Activated naive CD4-positive, alpha-beta T cell treated with anti-CD3 and anti-CD28 coated beads, Interleukin-2, amount 50 U/mL, for 24 hours (primary cell): Measurements from ENCODE around the gene RIPOR3.

Experiments used
- H3K27ac Mint-ChIP-seq: one replicate; pipeline ENCODE4 v1.8.0; 2021; ENCODE audit warnings: mild to moderate bottlenecking, mixed read lengths
- H3K27me3 Mint-ChIP-seq: one replicate; pipeline ENCODE4 v1.8.0; 2021; ENCODE audit warnings: mixed read lengths
- H3K36me3 Mint-ChIP-seq: one replicate; pipeline ENCODE4 v1.8.0; 2021; ENCODE audit warnings: mixed read lengths
- H3K4me1 Mint-ChIP-seq: one replicate; pipeline ENCODE4 v1.8.0; 2021; ENCODE audit warnings: mixed read lengths
- H3K4me3 Mint-ChIP-seq: one replicate; pipeline ENCODE4 v1.8.0; 2021; ENCODE audit warnings: mild to moderate bottlenecking, mixed read lengths
- H3K9me3 Mint-ChIP-seq: one replicate; pipeline ENCODE4 v1.8.0; 2021; ENCODE audit warnings: mixed read lengths

The RIPOR3 gene, protein sequence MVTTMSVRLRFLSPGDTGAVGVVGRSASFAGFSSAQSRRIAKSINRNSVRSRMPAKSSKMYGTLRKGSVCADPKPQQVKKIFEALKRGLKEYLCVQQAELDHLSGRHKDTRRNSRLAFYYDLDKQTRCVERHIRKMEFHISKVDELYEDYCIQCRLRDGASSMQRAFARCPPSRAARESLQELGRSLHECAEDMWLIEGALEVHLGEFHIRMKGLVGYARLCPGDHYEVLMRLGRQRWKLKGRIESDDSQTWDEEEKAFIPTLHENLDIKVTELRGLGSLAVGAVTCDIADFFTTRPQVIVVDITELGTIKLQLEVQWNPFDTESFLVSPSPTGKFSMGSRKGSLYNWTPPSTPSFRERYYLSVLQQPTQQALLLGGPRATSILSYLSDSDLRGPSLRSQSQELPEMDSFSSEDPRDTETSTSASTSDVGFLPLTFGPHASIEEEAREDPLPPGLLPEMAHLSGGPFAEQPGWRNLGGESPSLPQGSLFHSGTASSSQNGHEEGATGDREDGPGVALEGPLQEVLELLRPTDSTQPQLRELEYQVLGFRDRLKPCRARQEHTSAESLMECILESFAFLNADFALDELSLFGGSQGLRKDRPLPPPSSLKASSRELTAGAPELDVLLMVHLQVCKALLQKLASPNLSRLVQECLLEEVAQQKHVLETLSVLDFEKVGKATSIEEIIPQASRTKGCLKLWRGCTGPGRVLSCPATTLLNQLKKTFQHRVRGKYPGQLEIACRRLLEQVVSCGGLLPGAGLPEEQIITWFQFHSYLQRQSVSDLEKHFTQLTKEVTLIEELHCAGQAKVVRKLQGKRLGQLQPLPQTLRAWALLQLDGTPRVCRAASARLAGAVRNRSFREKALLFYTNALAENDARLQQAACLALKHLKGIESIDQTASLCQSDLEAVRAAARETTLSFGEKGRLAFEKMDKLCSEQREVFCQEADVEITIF

DNA sequence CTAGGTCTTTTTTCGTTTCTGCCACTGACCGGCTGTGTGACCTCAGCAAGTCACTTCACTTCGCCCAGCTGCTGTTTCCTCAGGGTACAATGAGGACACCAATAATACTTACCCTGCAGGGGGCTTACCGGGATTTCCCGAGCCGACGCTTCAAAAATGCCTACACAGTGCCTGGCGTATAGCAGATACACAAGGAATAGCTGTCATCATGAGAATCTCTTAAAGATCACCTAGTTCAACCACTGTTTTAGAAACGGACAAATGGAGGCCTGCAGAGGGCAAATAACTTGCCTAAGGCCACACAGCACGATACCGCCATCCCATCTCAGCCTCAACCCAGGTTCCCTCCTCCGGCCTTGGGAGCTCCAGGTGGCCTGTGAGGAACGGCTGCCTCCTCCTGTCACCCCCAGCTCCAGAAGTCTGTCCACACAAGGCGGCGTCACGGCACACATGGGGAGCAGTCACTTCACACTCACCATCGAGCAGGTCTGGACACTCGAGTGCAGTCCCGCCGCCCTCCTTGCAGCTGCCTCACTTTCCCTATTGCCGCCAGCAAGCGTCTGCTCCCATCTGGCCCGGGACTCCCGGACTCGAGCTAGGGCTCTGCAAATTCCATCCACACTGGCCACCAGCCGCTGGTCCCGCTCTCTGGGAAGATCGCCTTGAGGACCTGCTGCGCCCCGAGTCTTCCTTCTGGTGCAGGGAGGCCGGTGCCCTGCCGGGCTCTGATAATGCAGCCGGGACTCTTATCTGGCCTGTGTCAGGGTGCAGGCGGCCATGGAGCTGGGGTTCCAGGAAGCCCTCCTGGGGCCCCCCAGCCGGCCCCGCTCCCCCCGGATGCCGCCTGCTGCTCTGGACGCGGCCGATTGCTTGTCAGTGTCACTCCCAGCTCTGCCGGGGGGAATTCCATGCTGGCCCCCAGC, at the start of gene RIPOR3:
Gene RIPOR3 (minus strand): TSS at position 893 of the 923 bp plus-strand sequence. CDS start 414 bp downstream, at position 479.
- peaks cover 31% of the 10 kb centered on the region for H3K27me3 Mint-ChIP-seq
- peak within 1 kb of the TSS; percentile 51 for H3K4me3 Mint-ChIP-seq
- no peak within 1 kb of the TSS for H3K27ac Mint-ChIP-seq
- H3K4me1 Mint-ChIP-seq: peaks cover 14% of the 10 kb centered on the region
- H3K36me3 Mint-ChIP-seq: no peaks in the 10 kb centered on the region
- H3K9me3 Mint-ChIP-seq: no peaks in the 10 kb centered on the region

DNA sequence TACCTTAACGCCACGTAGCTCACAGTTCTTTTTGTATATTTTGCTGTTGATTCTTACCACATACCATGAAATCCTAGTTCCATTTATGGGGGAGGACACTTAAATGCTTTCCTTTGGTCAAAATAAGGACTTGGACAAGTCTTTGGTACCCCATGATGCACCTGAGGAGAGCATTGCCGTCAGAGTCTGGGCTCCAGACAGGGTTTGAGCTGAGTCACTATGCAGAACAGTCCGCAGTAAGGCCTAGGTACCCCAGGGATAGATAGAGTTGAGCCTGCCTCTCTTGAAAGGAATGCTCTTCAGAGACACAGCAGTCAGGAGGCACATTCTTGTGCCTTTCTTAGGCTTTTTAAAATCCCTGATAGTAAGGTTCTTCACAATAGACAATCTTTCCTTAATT, 46.0 kb upstream of the RIPOR3 start:
- Mint-ChIP-seq H3K36me3 (peaks cover 8% of the 10 kb centered on the region), H3K27ac (no peak overlapping the region), H3K4me1 (peaks cover 51% of the 10 kb centered on the region), H3K4me3 (no peak overlapping the region), H3K9me3 (no peaks in the 10 kb centered on the region), H3K27me3 (no peaks in the 10 kb centered on the region)

DNA sequence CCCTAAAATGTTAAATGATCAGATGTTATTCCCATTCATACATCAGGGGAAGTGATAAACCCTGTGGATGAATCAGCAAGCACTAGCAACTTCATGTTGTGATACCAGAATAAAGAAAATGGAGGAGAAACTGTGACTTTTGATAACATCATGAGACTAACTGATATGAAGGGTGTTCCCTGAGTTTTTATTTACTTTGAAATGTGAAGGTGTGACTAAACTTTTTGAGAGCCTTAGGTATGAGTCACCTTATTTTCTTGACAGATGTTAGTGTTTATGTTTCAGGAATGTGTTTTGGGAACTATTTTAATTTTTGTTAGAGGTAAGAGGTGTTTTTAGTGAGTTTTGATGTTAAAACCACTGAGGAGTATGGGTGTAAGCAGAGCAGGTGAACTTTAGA, 44.5 kb upstream of the RIPOR3 start:
- H3K36me3 Mint-ChIP-seq: peaks cover 5% of the 10 kb centered on the region
- H3K27me3 Mint-ChIP-seq: no peaks in the 10 kb centered on the region
- H3K4me1 Mint-ChIP-seq: peaks cover 48% of the 10 kb centered on the region
- H3K27ac Mint-ChIP-seq: peak overlapping the region; percentile 47
- no peaks in the 10 kb centered on the region for H3K9me3 Mint-ChIP-seq
- H3K4me3 Mint-ChIP-seq: no peak overlapping the region

DNA sequence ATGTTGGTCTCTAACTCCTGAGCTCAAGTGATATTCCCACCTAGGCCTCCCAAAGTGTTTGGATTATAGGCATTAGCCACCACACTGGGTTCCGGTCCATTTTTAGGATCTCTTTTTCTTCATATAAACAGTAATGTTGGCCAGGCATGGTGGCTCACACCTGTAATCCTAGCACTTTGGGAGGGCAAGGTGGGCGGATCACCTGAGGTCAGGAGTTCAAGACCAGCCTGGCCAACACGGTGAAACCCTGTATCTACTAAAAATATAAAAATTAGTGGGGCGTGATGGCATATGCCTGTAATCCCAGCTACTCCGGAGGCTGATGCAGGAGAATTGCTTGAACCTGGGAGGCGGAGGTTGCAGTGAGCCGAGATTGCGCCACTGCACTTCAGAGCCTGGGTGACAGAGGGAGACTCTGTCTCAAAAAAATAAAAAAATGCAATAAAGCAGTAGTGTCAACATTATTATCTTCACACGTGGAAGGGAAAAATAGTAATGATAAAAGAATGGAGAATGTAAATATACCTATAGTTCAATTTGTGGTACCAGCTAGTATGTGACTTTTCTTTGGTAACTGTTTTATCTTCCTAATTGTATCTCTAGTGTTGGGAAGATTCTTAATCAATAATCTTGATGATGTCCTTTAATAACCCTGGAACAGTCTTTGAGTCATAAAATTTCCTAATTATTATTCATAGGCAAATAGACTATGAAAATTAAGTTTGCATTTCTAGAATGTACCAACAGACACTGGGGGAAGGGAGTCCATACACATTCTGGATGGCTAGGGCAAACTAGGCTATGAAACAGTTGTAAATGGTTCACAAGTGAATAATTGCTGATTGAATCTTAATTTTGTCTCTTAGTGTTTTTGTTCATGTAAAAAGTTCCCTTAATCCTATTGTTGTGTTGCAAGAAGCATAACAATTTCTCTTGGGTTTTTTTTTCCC, 43.7 kb upstream of the RIPOR3 start:
- H3K4me1 Mint-ChIP-seq: peaks cover 49% of the 10 kb centered on the region

DNA sequence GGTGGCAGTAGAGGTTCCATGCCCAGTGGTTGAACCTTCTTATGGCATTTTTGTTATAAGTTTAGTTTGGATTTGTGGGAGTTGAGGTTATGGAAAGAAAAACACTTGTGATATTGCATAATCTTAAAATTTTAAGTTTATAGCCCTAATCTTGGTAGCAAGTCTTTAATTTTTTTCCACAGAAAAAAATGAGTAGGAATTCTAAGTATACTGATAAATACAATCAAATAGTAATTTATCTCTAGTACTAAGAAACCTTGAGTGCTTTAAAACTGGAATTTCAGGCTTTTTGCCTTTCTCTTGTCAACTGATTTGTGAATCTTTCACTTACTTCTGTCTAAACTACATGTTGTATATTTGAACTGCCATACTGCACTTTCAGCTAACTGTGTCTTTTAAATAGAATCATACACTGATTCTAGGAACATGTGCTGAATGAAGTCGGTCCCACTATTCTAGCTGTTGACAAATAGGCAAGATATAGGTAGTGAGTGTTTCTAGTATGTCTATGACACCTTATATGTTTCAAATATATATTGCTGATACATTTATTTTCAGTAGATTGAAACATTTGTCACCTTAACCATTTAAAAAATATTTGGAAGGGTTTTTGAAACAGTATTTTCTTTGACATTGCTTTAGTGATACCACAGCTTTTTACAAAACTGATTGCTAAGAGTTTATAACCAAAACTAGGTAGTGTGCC, 42.5 kb upstream of the RIPOR3 start:
- Mint-ChIP-seq H3K4me3 (peak overlapping the region; percentile 30), H3K36me3 (peaks cover 5% of the 10 kb centered on the region), H3K27me3 (no peaks in the 10 kb centered on the region), H3K9me3 (no peaks in the 10 kb centered on the region), H3K4me1 (peaks cover 43% of the 10 kb centered on the region), H3K27ac (peak overlapping the region; percentile 17)

More for the DNA sequence above, 43.7 kb upstream of the RIPOR3 start:
- Mint-ChIP-seq H3K27me3 (no peaks in the 10 kb centered on the region), H3K27ac (peak overlapping the region; percentile 51), H3K36me3 (peaks cover 5% of the 10 kb centered on the region), H3K9me3 (no peaks in the 10 kb centered on the region), H3K4me3 (no peak overlapping the region)

DNA sequence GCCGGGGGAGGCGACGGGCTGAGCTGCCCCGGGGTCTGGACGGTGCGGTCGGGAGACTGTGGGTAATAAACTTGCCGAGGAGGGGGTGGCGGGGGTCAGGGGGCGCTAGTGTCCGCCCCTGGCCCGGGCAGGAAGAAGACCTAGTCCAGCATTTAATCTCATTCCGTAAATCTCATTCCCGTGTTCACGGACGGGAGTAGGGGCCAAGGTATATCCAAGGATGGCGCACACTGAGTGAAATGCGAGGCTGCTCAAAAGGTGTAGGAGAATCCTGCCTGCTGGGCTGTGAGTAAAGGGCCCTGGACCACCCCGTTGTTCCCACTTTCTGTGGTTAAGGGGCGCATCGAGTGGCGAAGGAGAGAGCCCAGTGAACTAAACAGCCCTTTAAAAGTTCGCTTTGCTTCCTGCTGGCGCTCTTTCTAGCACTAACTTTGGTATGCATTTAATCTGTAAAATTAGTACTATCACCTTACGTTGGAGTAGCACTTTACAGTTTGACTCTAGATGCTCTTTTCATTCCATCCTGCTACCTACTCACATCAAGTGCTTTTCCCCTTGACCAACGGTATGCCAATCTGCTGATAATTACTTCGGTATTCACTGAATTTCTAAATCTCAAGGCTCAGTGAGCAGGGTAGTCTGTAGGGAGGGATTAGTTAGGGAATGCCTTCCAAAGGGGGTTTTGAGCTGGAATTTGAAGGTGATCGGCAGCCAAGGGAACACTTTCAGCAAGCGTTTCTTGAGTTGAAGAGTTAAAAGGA, 40.8 kb upstream of the RIPOR3 start:
- Mint-ChIP-seq H3K27me3 (no peaks in the 10 kb centered on the region), H3K4me3 (peak overlapping the region; percentile 88), H3K4me1 (peaks cover 41% of the 10 kb centered on the region), H3K27ac (peak overlapping the region; percentile 70), H3K36me3 (peaks cover 4% of the 10 kb centered on the region), H3K9me3 (no peaks in the 10 kb centered on the region)

DNA sequence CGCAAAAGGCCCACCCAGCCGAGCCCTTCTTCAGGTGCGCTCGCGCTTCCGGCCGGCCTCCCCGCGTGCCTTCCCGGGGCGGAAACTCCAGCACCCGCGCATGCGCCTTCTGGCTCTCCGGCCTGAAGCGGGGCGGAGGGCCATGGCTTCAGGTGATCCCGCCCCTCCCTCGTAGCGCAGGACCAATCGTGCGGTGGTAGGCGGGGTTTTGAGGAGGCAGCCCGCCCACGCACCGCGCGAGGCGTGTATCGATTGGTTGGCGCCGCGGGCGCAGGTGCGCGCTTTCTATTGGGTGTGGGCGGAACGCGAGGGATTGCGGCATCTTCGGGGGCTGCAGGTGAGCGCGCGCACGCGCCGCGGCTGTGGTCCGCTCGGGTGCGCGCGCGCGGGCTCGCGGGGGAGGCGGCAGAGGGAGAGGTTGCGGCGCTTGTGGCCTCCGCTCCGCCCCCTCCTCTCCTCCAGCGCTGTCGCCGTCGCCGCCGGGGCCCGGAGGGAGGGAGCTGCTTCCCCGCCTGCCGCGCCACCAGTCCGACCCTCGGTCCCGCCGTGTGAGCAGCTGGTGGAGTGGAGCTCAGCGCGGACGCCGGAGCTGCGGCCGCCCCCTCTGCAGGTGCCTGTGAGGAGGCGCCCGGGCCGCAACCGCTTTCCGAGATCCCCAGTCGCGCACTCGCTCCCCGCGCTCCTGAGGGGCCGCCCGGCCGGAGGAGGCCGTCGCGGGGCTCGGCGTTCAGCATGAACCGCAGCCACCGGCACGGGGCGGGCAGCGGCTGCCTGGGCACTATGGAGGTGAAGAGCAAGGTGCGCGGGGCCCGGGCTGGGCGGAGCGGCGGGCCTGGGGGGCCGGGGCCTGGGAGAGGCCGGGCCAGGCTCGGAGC, 40.0 kb upstream of the RIPOR3 start, which contains the start of gene PARD6B:
Gene PARD6B (plus strand): TSS at position 526 of the 875 bp plus-strand sequence. CDS start 207 bp downstream, at position 733.
- peaks cover 42% of the 10 kb centered on the region for H3K4me1 Mint-ChIP-seq
- peak within 1 kb of the TSS; percentile 88 for H3K4me3 Mint-ChIP-seq
- peak within 1 kb of the TSS; percentile 83 for H3K27ac Mint-ChIP-seq
- H3K9me3 Mint-ChIP-seq: no peaks in the 10 kb centered on the region
- peaks cover 3% of the 10 kb centered on the region for H3K36me3 Mint-ChIP-seq
- no peaks in the 10 kb centered on the region for H3K27me3 Mint-ChIP-seq

DNA sequence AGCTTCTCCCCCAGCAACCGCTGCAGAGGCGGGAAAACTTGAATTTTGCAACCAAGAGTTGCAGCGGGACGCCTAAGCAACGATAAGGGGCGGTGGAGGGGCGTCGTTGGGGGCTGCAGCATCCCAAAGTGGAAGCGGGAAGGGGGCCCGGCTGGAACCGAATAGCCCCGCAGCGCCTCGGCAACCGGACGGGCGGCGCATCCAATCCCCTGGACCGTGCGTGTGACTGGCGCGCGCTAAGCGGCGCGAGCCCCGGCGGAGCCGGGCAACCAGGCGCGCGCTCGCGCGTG, 39.4 kb upstream of the RIPOR3 start:
- Mint-ChIP-seq H3K27ac (no peak overlapping the region), H3K9me3 (no peaks in the 10 kb centered on the region), H3K4me1 (peaks cover 36% of the 10 kb centered on the region), H3K4me3 (peak overlapping the region; percentile 88), H3K36me3 (peaks cover 1% of the 10 kb centered on the region), H3K27me3 (no peaks in the 10 kb centered on the region)

DNA sequence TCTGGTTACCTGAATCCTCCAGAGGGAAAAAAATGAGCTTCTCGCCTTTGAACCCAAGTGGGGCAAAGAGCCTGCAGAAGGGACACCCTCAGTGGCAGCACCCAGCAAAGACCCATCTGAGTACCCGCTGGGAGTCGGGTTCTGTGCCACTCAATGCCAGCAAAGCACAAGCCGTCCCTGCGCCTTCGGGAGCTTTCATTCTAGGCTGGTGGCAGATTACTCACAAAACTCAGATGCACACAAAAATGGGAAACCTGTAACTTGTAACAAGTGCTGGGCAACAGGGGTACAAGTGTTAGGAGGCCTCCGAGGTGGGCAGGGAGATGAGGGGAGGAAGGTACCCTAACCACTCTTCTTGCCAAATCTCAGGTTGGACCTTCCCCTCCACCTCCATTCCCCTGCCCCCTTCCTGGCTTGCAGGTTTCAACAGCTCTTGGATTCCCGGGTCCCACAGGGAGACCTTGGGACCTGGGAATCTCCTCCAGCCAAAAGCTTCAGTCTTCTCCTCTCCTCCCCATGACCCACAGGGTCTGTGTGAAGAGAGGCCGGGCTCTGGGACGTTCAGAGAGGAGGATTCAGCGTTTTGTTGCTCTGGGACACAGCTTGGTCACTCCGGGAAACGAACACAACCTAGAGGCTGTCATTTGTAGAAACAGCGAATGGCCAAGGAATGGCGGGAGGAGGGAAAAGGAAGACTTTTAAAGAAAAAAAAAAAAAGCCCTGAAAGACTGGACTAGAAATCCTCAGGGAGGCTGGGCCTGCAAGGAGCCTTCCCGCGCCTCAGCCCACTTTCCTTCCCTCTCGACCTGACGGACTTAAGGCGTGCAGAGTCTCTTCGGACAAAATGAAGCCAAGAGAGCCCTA, 38.8 kb upstream of the RIPOR3 start:
- H3K4me1 Mint-ChIP-seq: peaks cover 30% of the 10 kb centered on the region
- H3K36me3 Mint-ChIP-seq: peaks cover 1% of the 10 kb centered on the region
- no peaks in the 10 kb centered on the region for H3K9me3 Mint-ChIP-seq
- H3K27me3 Mint-ChIP-seq: no peaks in the 10 kb centered on the region
- H3K27ac Mint-ChIP-seq: no peak overlapping the region
- peak overlapping the region; percentile 88 for H3K4me3 Mint-ChIP-seq

DNA sequence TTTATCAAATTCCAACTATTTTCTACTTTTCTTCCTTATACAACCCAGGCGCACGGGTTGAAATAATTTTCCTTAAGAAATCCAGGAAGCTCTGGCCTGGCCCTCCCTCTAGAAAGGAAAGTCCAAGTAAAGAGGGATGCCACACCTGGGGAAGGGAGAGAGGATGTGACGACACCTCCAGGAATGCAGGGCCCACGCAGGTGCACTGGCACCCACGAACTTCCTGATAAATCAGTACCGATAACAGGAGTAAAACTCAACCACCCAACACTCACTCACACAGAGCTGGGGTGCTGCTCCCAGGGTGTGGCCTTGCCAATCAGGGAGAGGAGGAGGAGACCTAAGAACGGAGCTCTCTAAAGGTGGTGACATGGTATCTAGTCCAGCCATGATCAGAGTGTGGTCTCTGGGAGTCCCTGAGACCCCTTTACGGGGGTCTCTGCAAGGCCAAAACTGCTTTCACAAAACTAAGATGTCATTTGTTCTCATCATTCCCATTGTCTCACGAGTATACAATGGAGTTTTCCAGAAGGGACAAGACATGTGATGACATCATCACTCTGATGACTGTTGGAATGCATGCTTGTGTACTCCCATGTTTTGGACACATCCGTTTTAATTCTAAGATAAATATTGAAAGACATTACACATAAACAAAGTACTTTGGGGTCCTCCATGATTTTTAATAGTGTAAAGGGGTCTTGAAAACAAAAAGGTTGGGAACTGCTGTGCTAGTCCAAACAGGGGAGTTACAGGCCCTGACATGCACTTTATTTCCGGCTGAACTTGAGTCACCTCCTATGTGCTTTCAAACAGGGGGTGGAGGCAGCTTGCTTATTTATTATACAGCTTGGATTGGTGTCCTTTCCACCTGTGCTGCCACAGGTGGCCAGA, 37.9 kb upstream of the RIPOR3 start:
- Mint-ChIP-seq H3K36me3 (no peaks in the 10 kb centered on the region), H3K27ac (no peak overlapping the region), H3K9me3 (no peaks in the 10 kb centered on the region), H3K4me1 (peaks cover 28% of the 10 kb centered on the region), H3K27me3 (no peaks in the 10 kb centered on the region), H3K4me3 (no peak overlapping the region)

DNA sequence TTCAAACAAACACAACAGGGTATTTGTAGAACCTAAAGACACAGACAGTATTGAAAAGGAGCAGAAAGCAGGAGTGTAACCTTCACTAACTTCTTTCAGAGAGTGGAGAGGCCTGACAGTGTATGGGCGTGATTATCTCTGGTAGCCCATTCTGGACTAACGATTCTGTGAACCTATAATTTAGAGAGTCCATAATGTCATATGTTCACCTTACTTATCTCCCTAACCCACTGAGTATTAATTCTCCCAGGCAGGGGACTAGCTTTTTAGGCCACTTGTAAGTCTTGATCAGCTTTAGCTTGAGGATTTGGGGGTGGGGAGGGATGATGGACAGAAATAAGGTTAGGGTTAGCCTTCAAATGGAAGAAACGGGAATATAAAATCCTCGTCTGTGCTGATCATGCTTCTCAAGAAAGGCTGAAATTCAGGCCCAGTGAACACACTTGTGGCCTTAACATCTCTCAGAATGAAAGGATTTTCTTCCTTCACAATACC, 37.2 kb upstream of the RIPOR3 start:
- Mint-ChIP-seq H3K4me3 (no peak overlapping the region), H3K27me3 (no peaks in the 10 kb centered on the region), H3K9me3 (no peaks in the 10 kb centered on the region), H3K36me3 (no peaks in the 10 kb centered on the region), H3K4me1 (peaks cover 22% of the 10 kb centered on the region), H3K27ac (no peak overlapping the region)
